ENCODE measurements around the gene POGLUT2. TPM values are rescaled to one million over a fixed set of nuclear protein-coding genes. Genes with fewer than 3 reads are reported as not detected.
"Not testable (repeated sequence)": the region's sequence is repeated elsewhere in the genome, so short reads cannot be mapped to it uniquely, and the experiment has no call there.

The POGLUT2 gene
- total and polyA plus RNA-seq, 4 donors = 4.0 to 7.5 (median 6.0) TPM

- Histone ChIP-seq H3K9ac (ENCODE audit: low read depth in 1 of 2, low read length in 2 of 2) (no peak overlapping the region), H3K36me3 (ENCODE audit: control insufficient read depth in 4 of 4, insufficient read depth in 3 of 4, low read depth in 1 of 4, low read length in 3 of 4) (peaks cover 0 to 2% (median 0%) of the 10 kb centered on the region in 4 donors), H3K4me1 (ENCODE audit: control insufficient read depth in 4 of 4, insufficient read depth in 4 of 4, low read length in 3 of 4) (peaks cover 1 to 30% (median 22%) of the 10 kb centered on the region in 4 donors), H3K27ac (ENCODE audit: low read depth in 1 of 2, low read length in 2 of 2) (peak overlapping the region in 1 of 2 donors; percentile 41), H3K9me3 (ENCODE audit: control insufficient read depth in 4 of 4, low read length in 3 of 4) (no peaks in the 10 kb centered on the region), H3K4me3 (ENCODE audit: low read depth in 1 of 3, low read length in 3 of 3) (no peak overlapping the region), H3K27me3 (ENCODE audit: control insufficient read depth in 4 of 4, insufficient read depth in 4 of 4, low read length in 3 of 4) (no peaks in the 10 kb centered on the region)
- TF ChIP-seq JUND (IDR thresholded peaks at IDR 0.05) (no peak), HNF4A (conservative IDR thresholded peaks at IDR 0.05) (peak in 1 of 2 donors; percentile 7), YY1 (IDR thresholded peaks at IDR 0.05) (peak; percentile 26), RXRA (IDR thresholded peaks at IDR 0.05) (peak; percentile 30 to 46)
- WGBS = 35% methylated on average over 3 of the region's 3 CpGs
- no peak for DNase-seq (ENCODE audit: low spot score)
Observed at GRCh38 chr13:102784483-102784882, 14.3 kb downstream of the POGLUT2 start.

- Histone ChIP-seq H3K9ac (ENCODE audit: low read depth in 1 of 2, low read length in 2 of 2) (no peak overlapping the region), H3K36me3 (ENCODE audit: control insufficient read depth in 4 of 4, insufficient read depth in 3 of 4, low read depth in 1 of 4, low read length in 3 of 4) (peaks cover 0 to 2% (median 0%) of the 10 kb centered on the region in 4 donors), H3K9me3 (ENCODE audit: control insufficient read depth in 4 of 4, low read length in 3 of 4) (no peaks in the 10 kb centered on the region), H3K4me1 (ENCODE audit: control insufficient read depth in 4 of 4, insufficient read depth in 4 of 4, low read length in 3 of 4) (peaks cover 1 to 19% (median 17%) of the 10 kb centered on the region in 4 donors), H3K27me3 (ENCODE audit: control insufficient read depth in 4 of 4, insufficient read depth in 4 of 4, low read length in 3 of 4) (no peaks in the 10 kb centered on the region), H3K27ac (ENCODE audit: low read depth in 1 of 2, low read length in 2 of 2) (no peak overlapping the region), H3K4me3 (ENCODE audit: low read depth in 1 of 3, low read length in 3 of 3) (no peak overlapping the region)
- no peak for DNase-seq (ENCODE audit: low spot score)
- 98% methylated on average over 1 of the region's 1 CpG for WGBS
- TF ChIP-seq NR2F2 (IDR thresholded peaks at IDR 0.05) (no peak), TAF1 (conservative IDR thresholded peaks at IDR 0.05) (no peak), YY1 (IDR thresholded peaks at IDR 0.05) (no peak), ATF3 (IDR thresholded peaks at IDR 0.05) (no peak), HNF4A (conservative IDR thresholded peaks at IDR 0.05) (no peak), FOXA2 (IDR thresholded peaks at IDR 0.05) (no peak), EGR1 (IDR thresholded peaks at IDR 0.05; ENCODE audit: low read depth in 2 of 2) (no peak), CTCF (IDR thresholded peaks at IDR 0.05; ENCODE audit: low read depth, low read length, missing input control) (no peak), SP1 (IDR thresholded peaks at IDR 0.05) (no peak), FOXA1 (IDR thresholded peaks at IDR 0.05) (no peak), RAD21 (IDR thresholded peaks at IDR 0.05) (no peak)
Observed at GRCh38 chr13:102781591-102781990, 17.2 kb downstream of the POGLUT2 start.

- not testable (repeated sequence) for H3K9ac ChIP-seq (ENCODE audit: low read depth in 1 of 2, low read length in 2 of 2); H3K36me3 ChIP-seq (ENCODE audit: control insufficient read depth in 4 of 4, insufficient read depth in 3 of 4, low read depth in 1 of 4, low read length in 3 of 4); H3K27me3 ChIP-seq (ENCODE audit: control insufficient read depth in 4 of 4, insufficient read depth in 4 of 4, low read length in 3 of 4); DNase-seq (ENCODE audit: low spot score); H3K4me3 ChIP-seq (ENCODE audit: low read depth in 1 of 3, low read length in 3 of 3); H3K9me3 ChIP-seq (ENCODE audit: control insufficient read depth in 4 of 4, low read length in 3 of 4); H3K27ac ChIP-seq (ENCODE audit: low read depth in 1 of 2, low read length in 2 of 2)
- 95% methylated on average over 4 of the region's 4 CpGs for WGBS
- peaks cover 1 to 19% (median 17%) of the 10 kb centered on the region in 4 donors for H3K4me1 ChIP-seq (ENCODE audit: control insufficient read depth in 4 of 4, insufficient read depth in 4 of 4, low read length in 3 of 4)
Observed at GRCh38 chr13:102780656-102781055, 18.1 kb downstream of the POGLUT2 start.

Measured in liver (tissue), 9 donors.